PFSK-1 (cell line): Measurements from ENCODE around the gene KRT35.

Source experiments
- FOXP2 ChIP-seq: optimal IDR thresholded peaks from 2 replicates; pipeline ENCODE3; 2011; ENCODE audit warnings: borderline replicate concordance, control low read depth, inconsistent platforms; ENCODE audit not compliant: insufficient read depth; ENCODE audit errors: extremely low read length, extremely low read depth
- POLR2AphosphoS5 ChIP-seq: IDR thresholded peaks from 2 replicates; pipeline ENCODE4 v1.6.1; 2012; ENCODE audit warnings: low read depth, mild to moderate bottlenecking, control low read depth, low read length, moderate library complexity
- SIN3A ChIP-seq: IDR thresholded peaks from 2 replicates; pipeline ENCODE4 v1.6.1; 2012; ENCODE audit warnings: mild to moderate bottlenecking, low read length, moderate library complexity, borderline replicate concordance; ENCODE audit not compliant: insufficient read depth
- TAF1 ChIP-seq: IDR thresholded peaks from 2 replicates; pipeline ENCODE4 v1.6.1; 2012; ENCODE audit warnings: low read length, control low read depth, borderline replicate concordance; ENCODE audit not compliant: insufficient read depth
- TF ChIP-seq, protein P1 (sequence below), 2 experiments: IDR thresholded peaks; 2 replicates each; pipeline versions ENCODE4 v1.6.1 to v1.8.0; 2011 to 2012; ENCODE audit warnings: low read depth in 2 of 2, low read length in 2 of 2, control low read depth in 1 of 2, inconsistent platforms in 1 of 2, mild to moderate bottlenecking in 1 of 2, moderate library complexity in 1 of 2; ENCODE audit not compliant: insufficient read depth in 1 of 2

Gene KRT35

DNA sequence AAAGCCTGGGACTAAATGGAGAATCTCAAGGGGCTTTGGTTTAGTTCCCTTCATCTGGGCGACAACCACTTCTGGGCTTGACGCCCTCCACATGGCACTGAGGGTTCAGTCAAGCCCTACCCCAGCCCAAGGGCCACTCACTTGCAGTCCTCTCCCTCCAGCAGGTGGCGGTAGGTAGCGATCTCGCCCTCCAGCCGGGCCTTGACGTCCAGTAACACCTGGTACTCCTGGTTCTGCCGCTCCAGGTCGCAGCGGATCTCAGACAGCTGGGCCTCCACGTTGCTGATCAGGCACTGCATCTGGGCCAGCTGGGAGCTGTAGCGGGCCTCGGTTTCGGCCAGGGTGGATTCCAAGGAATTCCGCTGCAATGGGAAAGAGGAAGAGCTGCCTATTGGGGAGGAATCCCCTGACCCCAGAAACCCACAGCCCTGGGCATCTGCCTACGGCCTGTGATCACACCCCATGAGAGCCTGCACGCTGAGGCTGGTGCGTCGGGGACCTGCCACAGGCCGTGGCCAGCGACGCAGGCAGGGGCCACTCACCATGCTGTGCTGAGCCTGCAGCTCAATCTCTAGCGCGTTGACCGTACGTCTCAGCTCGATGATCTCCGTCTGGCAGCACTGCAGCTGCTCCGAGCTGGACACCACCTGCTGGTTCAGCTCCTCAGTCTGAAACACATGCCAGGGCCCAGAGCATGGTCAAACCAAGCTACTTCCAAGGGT is 6.0 kb upstream of the KRT35 start:
- no peak for TF ChIP-seq POLR2AphosphoS5
- TF ChIP-seq TAF1 = no peak
- TF ChIP-seq, protein P1, sequence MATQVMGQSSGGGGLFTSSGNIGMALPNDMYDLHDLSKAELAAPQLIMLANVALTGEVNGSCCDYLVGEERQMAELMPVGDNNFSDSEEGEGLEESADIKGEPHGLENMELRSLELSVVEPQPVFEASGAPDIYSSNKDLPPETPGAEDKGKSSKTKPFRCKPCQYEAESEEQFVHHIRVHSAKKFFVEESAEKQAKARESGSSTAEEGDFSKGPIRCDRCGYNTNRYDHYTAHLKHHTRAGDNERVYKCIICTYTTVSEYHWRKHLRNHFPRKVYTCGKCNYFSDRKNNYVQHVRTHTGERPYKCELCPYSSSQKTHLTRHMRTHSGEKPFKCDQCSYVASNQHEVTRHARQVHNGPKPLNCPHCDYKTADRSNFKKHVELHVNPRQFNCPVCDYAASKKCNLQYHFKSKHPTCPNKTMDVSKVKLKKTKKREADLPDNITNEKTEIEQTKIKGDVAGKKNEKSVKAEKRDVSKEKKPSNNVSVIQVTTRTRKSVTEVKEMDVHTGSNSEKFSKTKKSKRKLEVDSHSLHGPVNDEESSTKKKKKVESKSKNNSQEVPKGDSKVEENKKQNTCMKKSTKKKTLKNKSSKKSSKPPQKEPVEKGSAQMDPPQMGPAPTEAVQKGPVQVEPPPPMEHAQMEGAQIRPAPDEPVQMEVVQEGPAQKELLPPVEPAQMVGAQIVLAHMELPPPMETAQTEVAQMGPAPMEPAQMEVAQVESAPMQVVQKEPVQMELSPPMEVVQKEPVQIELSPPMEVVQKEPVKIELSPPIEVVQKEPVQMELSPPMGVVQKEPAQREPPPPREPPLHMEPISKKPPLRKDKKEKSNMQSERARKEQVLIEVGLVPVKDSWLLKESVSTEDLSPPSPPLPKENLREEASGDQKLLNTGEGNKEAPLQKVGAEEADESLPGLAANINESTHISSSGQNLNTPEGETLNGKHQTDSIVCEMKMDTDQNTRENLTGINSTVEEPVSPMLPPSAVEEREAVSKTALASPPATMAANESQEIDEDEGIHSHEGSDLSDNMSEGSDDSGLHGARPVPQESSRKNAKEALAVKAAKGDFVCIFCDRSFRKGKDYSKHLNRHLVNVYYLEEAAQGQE (IDR thresholded peaks at IDR 0.05; ENCODE audit: insufficient read depth in 1 of 2, low read depth in 2 of 2, low read length in 2 of 2) = no peak
- TF ChIP-seq SIN3A = no peak
- TF ChIP-seq FOXP2 = no peak

DNA sequence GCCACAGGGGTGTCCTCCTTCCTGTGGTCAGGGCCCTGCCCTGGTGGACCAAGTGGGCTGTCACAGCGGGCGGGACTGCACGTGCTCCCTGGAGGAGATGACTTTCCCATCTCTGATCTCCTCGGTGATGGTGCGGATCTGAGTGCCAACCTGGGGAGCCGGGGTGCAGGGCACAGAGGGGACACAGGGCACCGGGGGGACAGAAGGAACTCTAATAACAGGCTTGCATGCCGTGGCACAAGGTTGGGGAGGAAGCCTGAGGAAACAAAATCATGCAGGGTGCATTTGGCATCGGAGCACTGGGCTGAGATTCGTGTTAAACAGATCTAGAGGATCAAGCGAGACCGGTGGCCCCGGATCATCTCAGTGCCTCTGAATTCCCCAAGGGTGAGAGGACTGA is 5.4 kb upstream of the KRT35 start:
- TF ChIP-seq POLR2AphosphoS5 (no peak), FOXP2 (no peak), SIN3A (no peak)

DNA sequence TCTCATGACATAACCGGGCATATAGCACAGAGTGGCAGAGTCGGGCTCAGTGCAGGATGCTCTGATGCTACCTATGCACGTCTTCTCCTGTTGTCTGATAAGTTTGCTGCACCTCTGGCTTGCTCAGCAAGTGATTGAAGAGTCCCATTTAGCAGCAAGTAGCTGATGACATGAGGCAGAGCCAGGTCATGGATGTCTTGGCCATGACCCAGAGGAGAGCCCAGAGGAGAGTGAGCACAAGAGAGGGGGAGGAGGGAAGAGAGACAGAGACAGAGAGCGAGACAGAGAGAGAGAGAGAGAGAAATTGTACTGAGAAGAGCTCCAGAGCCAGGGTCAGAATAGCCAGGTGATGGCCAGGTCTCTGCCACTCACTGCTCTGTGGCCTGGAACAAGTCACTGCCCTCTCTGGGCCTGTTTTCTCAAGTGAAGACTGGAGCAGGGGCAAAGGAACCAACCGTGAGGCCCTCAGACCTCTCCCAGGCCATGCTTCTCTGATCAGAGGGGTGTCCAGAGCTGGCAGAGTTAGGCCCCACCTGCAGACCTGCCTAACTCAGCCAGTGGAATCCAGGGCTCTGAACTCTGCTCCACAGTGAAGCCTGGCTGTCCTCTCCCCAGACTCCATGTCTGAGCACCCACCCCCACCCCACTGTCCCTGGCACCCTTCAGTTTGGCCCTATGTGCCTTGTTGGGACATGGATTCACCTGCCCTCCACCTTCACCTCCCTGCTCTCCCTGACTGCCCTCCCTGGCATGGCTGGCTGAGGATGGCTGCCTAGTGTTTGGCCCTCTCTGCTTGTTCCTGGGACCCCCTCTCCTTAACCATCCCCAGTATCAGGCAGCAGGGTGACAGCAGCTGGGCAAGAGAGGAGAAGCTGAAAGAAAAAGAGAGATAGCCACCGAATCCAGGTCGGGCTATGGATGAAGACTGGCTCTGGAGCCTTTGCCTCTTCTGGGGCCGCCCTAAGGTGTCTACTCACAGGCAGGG is 4.3 kb upstream of the KRT35 start:
- TF ChIP-seq TAF1 (no peak), POLR2AphosphoS5 (no peak)

DNA sequence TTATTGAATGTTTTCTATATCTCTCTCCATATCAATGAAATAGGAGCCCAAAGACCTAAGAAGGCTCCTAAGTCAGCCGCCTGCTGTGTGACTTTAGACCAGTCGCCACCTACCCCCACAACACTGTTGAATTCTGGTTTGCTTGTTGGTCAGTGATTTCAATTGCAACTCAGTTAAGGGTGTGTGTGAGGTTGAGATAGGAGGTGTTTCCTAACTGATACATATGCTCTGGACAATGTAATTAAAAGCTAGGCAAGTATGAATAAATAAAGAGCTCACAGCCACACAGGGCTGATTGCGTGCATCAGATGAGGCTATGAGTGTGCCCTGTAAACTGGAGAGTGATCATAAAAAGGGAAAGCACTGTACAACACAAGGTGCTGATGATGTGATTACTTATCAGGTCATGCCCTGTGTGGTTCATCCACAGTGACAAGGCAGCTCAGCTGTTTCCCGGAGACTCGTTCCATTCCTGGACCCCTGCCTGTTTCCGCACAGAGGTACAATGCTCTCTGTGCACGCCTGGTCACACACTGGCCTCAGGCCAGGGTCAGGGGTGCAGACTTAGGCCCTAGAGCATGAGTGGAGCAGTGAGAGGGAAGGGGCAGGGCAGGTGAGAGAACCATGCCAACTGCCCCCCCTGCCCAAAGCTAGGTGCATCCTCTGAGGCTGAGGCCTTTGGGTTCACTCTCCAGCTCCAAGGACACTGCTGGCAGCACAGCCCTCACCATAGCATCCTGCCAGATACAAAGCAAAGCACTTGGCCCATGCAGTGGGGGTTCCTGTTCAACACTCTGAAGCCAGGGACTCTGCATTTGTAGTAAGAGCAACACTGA is 3.3 kb upstream of the KRT35 start:
- TF ChIP-seq, protein P1 (IDR thresholded peaks at IDR 0.05; ENCODE audit: insufficient read depth in 1 of 2, low read depth in 2 of 2, low read length in 2 of 2) = no peak
- TF ChIP-seq FOXP2 (no peak), TAF1 (no peak), POLR2AphosphoS5 (no peak), SIN3A (no peak)

DNA sequence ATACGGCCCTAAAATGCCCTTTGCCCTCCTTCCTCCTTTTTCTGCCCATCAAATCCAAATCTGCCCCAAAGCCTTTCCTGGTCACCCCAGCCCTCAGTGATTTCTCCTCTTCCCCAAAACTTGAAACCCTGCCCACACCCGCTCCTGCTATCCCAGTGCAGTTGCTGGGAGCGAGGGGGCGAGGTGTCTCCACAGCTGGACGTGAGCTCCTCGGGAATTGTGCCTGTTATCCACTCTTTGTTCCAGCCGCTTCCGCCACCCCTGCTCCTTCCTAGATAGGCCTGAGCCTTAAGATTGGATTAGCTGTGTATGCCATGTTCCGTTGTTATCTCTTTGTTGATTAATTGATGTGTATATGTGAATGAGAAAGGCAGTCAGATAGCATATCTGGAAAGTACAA is 2.6 kb upstream of the KRT35 start:
- TF ChIP-seq FOXP2 = no peak

DNA sequence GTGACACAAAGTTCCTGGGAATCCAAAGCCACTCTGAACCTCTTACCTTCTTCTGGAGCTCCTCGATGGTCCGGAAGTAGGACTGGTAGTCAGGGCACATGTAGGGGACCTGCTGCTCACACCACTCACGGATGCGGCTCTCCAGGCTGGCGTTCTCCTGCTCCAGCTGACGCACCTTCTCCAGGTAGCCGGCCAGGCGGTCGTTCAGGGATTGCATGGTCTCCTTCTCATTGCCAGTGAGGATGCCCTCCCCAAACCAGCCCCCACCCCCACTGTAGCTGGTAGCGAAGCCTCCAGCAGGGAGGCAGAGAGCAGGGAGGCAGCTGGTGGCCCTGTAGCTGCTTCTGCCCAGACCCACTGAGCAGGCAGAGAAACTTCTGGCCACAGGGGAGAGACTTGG is 370 bp downstream of the KRT35 start:
- TF ChIP-seq, protein P1 (IDR thresholded peaks at IDR 0.05; ENCODE audit: insufficient read depth in 1 of 2, low read depth in 2 of 2, low read length in 2 of 2) = no peak
- no peak for TF ChIP-seq FOXP2
- no peak for TF ChIP-seq SIN3A
- no peak for TF ChIP-seq POLR2AphosphoS5
- no peak for TF ChIP-seq TAF1
